Measurements from ENCODE around the gene DBX1.
"Not testable (repeated sequence)": the region's sequence is repeated elsewhere in the genome, so short reads cannot be mapped to it uniquely, and the experiment has no call there.

Gene DBX1

GRCh38 chr11:20161230-20161918, 1.1 kb upstream of the DBX1 start:
- DNase-seq (ENCODE audit: low read depth): peak; percentile 27

DNA sequence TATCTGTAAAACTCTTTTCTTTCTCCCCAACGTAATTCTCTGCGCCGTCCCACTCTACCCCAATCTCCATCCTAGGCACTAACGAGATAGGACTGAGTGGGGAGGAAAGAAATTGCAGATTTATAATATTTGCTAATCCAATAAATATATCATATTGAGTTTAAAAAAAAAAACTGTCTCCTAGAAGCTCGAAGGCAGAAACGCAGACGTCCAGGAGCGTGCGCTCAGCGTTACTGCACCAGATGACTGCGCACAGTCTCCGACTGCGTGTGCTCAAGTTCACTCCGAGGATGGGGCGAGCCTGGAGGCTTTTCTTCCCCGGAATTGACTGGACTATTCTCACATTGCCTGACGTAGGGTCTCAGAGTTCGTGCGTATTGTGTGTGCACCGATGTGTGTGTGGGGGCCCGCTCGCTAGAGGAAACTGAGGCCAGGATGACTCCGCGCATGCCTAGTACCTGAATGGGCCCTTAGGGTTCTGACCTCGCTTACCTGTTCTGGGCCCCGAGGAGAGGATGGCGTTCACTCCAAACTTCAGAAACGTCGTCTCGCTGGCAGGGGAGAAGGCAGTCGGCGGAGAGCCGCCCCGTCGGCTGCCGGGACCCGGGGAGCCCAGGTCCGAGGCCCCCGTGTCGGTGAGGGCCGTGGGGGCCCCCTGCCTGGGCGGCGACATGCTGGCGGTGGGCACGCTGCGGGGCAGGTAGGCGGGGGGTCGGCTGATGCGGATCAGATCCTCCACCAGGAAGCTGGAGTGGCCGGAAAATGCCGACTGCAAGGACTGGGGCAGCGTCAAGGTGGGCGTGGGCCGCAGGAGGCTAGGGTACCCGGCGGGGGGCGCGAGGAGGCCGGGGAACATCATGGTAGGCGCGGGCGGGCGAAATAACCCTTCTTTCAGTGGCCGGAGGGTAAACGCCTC, 551 bp downstream of the DBX1 start:
- DNase-seq (ENCODE audit: low read depth): no peak

GRCh38 chr11:20158597-20159257, 1.5 kb downstream of the DBX1 start:
- peak; percentile 61 for DNase-seq (ENCODE audit: low read depth)

- no peak for DNase-seq (ENCODE audit: low read depth)
These were observed 2.5 kb downstream of the DBX1 start for GRCh38 chr11:20157728-20158127.

GRCh38 chr11:20156876-20157613, 3.2 kb downstream of the DBX1 start:
- no peak for DNase-seq (ENCODE audit: low read depth)

DNA sequence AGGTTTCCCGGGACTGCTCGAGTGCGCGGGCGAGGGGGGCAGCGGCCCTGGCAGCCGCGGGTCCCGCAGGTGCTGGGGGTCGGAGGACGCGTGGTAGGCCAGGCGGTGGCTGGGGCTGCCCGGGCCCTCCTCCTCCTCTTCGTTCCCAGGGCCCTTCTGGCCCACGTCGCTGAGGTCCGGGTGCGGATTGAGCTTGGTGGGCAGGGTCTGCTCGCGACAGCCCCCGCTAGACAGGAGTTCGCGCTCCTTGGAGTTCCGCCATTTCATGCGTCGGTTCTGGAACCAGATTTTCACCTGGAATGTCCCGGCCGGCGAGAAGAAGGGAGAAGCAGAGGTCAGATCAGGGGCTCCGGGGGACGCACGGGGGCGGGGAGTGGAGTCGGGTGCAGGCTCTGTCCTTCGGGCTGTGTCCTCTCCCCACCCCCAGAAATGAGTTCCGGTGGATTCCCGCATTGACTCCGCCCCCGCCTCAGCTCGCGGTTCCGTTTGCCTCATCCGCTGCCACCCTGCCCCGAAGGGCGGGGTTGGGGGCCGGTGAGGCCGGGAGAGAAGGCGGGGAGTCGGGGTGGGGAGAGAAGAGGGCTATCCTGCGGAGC, 3.9 kb downstream of the DBX1 start:
- DNase-seq (ENCODE audit: low read depth): no peak

DNA sequence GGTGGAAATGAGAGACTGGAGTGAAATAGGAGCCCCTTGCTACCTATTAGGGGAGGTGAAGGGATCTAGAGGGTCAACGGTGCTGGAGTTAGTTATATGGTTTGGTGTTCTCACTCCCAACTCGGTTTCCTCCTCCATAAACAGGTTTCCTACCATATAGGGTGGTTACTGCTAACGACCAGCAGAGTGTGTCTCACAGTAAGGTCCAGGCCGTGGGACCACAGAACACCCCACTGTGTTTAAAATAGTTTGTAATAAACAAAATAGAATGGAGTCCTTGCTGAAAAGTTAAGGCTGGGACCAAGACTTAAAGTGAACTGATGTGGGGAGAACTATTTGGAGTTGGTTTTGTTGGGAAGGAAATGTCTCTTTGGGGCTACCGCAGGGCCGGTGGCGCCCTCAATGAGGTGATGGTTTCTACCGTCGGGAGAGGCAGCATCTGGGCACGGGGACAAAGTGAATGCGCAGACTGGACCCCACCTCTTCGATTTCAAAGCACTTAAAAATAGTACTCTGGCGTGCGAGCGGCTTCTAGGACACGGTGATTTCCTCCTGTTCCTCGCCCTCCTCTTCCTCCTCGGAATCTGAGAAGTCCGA, 4.5 kb downstream of the DBX1 start:
- no peak for DNase-seq (ENCODE audit: low read depth)

GRCh38 chr11:20154381-20154780, 5.9 kb downstream of the DBX1 start:
- peak; percentile 46 for DNase-seq (ENCODE audit: low read depth)

- DNase-seq (ENCODE audit: low read depth): no peak
These were observed 21.6 kb downstream of the DBX1 start for GRCh38 chr11:20138707-20139106.

DNA sequence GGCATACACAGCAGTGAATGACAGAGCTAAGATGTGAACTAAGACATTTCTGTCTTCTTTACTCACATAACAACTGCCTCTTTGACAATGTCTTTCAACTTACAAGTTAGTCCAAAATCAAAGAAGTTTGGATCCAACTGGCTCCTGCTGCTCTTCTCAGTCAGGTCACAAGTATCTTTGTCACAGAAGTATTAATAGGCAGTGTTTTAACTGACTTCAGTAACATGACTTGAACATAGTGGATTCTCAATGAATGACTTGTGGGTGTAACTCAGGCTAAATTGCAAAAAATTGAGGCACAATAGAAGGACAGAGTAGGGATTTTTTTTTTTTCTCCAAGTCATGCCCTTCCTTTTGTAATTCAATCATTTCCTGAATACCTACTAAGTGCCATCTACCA, 22.6 kb downstream of the DBX1 start:
- DNase-seq (ENCODE audit: low read depth): no peak

DNA sequence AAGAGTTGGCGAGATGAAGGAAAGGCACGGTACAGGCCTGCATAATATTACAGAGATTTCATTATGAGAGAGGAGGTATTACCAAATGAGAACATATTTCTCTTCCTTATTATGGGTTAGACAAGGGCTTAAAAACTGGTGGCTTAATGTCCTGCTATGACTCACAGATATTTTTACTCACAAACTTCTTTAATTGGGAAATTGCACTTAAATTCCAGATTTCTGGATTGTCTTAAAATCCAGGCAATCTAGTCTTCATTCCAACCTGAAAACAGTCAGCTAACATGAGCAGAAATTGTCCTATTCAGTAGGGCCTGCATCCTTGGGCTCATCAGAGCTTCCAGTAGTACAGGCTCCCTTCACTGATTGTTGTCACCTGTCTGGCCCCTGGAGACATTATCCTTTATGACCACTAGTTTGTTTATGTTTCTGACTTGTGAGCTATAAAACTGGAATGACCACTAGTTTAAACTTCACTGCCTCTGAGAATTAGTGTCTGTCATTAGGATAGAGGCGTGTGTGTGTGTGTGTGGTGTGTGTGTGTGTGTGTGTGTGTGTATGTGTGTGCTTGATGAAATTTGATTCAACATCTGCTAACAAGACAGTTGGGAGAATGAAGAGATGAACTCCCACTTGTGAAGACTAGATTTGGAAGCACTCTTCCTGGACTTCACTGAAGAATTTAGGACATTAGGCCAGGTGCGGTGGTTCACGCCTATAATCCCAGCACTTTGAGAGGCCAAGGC, 25.1 kb downstream of the DBX1 start:
- DNase-seq (ENCODE audit: low read depth): no peak

- no peak for DNase-seq (ENCODE audit: low read depth)
These were observed 27.6 kb downstream of the DBX1 start for GRCh38 chr11:20132667-20133039.

- DNase-seq (ENCODE audit: low read depth): peak; percentile 73
These were observed 28.2 kb downstream of the DBX1 start for GRCh38 chr11:20131788-20132666.

- no peak for DNase-seq (ENCODE audit: low read depth)
These were observed 30.6 kb downstream of the DBX1 start for GRCh38 chr11:20129665-20130064.

- DNase-seq (ENCODE audit: low read depth): not testable (repeated sequence)
These were observed 31.8 kb downstream of the DBX1 start for GRCh38 chr11:20128528-20128825.

DNA sequence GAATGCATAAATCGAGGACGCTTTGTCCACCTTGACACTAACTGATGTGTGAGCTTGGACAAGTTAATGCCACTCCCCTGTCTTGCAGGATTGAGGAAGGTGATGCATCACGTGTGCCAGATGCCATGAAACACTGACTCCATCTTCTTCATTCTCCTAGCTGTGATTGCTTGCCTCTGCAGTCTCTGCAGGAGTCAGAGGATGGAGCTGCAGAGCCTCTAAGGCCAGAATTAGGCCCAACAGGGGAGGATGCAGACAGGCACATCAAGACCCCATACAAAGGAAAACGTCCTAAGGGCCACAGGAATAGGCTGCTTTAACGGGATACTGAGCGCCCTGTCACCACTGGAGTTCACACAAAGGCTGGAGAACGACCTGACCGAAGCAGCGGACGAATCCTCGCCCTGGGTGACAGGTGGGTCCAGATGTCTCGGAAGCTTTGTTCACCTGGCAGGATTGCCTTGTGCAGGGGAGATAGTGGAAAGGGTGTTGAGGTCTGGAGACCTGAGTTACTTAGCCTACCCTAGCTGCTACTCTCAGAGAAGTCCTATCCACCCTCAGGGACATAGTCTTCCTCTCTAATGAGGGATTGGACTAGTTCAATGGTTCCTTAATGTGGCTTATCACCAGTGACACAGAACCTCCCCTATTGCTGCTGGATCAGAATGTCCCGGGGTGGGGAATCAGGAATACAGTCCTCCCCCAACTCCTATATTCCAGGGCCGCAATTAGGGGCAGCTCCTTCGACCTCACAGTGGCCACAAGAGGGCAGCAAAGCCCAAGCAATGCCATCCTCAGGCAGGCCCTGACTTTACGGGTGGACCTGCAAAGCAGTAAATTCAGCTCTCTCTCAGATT, 32.4 kb downstream of the DBX1 start:
- peak; percentile 74 for DNase-seq (ENCODE audit: low read depth)

DNA sequence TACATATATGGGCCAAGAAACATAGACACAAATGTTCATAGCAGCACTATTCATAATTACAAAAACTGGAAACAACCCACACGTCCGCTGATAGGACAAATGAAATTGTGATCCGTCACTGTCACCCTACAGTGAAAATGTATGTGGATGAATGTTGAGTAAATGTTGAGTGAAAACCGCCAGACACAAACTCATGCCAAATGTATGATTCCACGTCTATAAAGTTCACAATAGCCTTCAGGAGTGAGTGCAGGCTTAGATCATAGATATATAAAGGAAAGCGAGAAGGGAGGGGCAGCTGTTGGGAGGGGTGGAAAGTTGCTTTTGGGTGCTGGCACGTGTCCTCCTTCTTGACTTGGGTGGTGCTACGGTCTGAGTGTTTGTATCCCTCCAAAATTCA, 33.6 kb downstream of the DBX1 start:
- DNase-seq (ENCODE audit: low read depth): no peak

DNA sequence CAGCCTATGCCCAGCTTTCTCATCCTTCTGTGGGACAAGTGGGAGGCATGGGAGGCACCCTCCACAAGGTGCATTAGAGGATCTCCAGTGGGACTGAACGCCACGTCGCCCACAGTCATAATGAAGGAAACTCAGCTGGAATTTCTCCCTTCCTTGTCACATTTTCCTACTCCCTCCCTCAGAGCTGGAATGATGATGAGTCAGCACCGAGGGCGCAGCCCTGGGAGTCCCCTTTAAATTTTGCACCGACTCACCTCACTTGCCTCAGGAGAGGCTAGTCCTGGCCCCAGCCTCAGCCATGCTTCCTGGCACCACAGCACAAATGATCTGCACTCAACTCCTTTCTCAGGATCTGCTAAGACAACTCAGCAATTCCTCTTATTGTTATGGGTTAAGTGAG, 34.3 kb downstream of the DBX1 start:
- DNase-seq (ENCODE audit: low read depth): peak; percentile 62

- DNase-seq (ENCODE audit: low read depth): no peak
These were observed 38.1 kb downstream of the DBX1 start for GRCh38 chr11:20122131-20122530.

Measured in ELR (cell line).